Tibial nerve (tissue), 4 donors: Measurements from ENCODE around the gene ADGRG6. TPM values are rescaled to one million over a fixed set of nuclear protein-coding genes. Genes with fewer than 3 reads are reported as not detected.

ENCODE experiments used
- DNase-seq, 2 donors: peaks; one replicate each; pipeline ENCODE4 v3.0.0-alpha.2; 2019; ENCODE audit warnings: low spot score in 2 of 2
- H3K27ac ChIP-seq, 4 donors: fragments of 200-600 bp; sonication (generic) in 3 of 4; one replicate each; pipeline ENCODE4 v1.5.1; 2017 to 2019; ENCODE audit warnings: mild to moderate bottlenecking in 1 of 4
- H3K27me3 ChIP-seq, 2 donors: fragments of 200-600 bp; sonication (generic) in 1 of 2; one replicate each; pipeline versions ENCODE4 v1.5.1 to v1.6.0; 2017 to 2019
- H3K36me3 ChIP-seq, 3 donors: fragments of 200-600 bp; sonication (generic); one replicate each; pipeline ENCODE4 v1.5.1; 2018 to 2019
- H3K4me1 ChIP-seq, 4 donors: fragments of 200-600 bp; sonication (generic) in 3 of 4; one replicate each; pipeline ENCODE4 v1.5.1; 2017 to 2019
- H3K4me3 ChIP-seq, 4 donors: fragments of 200-600 bp; sonication (generic) in 3 of 4; one replicate each; pipeline ENCODE4 v1.5.1; 2017 to 2019; ENCODE audit warnings: mild to moderate bottlenecking in 1 of 4, moderate library complexity in 1 of 4
- H3K9me3 ChIP-seq, 4 donors: fragments of 200-600 bp; sonication (generic) in 3 of 4; one replicate each; pipeline ENCODE4 v1.5.1; 2017 to 2019
- CTCF ChIP-seq, 5 experiments: fragments of 200-600 bp in 3 of 5; fragments of 450-650 bp in 2 of 5; sonication (generic) in 3 of 5; IDR thresholded peaks; one replicate each; pipeline ENCODE4 v1.5.1; 2016 to 2019; ENCODE audit warnings: antibody characterized with exemption in 5 of 5, mild to moderate bottlenecking in 3 of 5, moderate library complexity in 2 of 5
- EP300 ChIP-seq, 2 donors: sonication (generic); formaldehyde crosslinking; IDR thresholded peaks; one replicate each; pipeline ENCODE4 v1.6.1; 2017; ENCODE audit warnings: antibody characterized with exemption in 2 of 2, mild to moderate bottlenecking in 1 of 2
- POLR2A ChIP-seq, 2 donors: fragments of 450-650 bp; IDR thresholded peaks; one replicate each; pipeline ENCODE4 v1.6.1; 2017; ENCODE audit warnings: antibody characterized with exemption in 2 of 2, mild to moderate bottlenecking in 2 of 2, moderate library complexity in 2 of 2
- WGBS, 2 donors: methylation state at CpG; one replicate each; pipeline ENCODE4 v1.1.5; 2018; 5-methylcytosine and 5-hydroxymethylcytosine counted together
- total RNA-seq, 4 donors: library from RNA; depleted of rRNA; stranded (reverse); fragments of >200 nt; gene quantifications; one replicate each; pipeline ENCODE4 v1.1.0, GENCODE V29; 2016

Gene ADGRG6
- total RNA-seq, 4 donors from 2014 or later, result 35.4 to 59.9 (median 39.1) TPM

GRCh38 chr6:142443102-142443501 lies 141.3 kb downstream of the ADGRG6 start:
- no peaks in the 10 kb centered on the region for H3K9me3 ChIP-seq
- no peaks in the 10 kb centered on the region for H3K27me3 ChIP-seq
- H3K4me1 ChIP-seq, result no peaks in the 10 kb centered on the region
- H3K4me3 ChIP-seq, result no peak overlapping the region
- H3K27ac ChIP-seq, result no peak overlapping the region
- peaks cover 0 to 21% (median 0%) of the 10 kb centered on the region in 3 donors for H3K36me3 ChIP-seq
- DNase-seq, result no peak
- TF ChIP-seq CTCF (IDR thresholded peaks at IDR 0.05), result no peak
- no peak for TF ChIP-seq EP300 (IDR thresholded peaks at IDR 0.05)
- no peak for TF ChIP-seq POLR2A (IDR thresholded peaks at IDR 0.05)
- WGBS, 2 donors, result 92 to 95% methylated on average over 2 of the region's 2 CpGs

DNA sequence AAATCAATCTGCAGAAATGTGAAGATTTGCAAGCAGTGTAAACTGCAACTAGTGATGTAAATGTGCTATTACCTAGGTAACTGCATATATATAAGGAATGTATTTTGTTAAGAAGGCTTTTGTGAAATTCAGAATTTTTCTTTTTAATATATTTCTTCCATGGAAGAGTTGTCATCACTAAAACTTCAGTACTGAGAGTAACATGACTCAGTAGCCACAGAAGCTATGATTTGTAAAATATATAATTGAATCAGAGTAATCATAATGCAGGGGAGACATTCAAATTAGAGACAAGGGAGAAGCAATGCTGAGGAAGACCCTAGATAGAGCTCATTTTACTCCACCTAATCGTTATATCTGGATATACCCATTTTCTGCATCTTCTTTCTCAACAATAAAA lies 141.7 kb downstream of the ADGRG6 start:
- WGBS, 2 donors, result 87 to 94% methylated on average over 1 of the region's 1 CpG

GRCh38 chr6:142444376-142444775 lies 142.6 kb downstream of the ADGRG6 start:
- Histone ChIP-seq H3K4me3 (no peak overlapping the region), H3K27me3 (no peaks in the 10 kb centered on the region), H3K4me1 (no peaks in the 10 kb centered on the region), H3K27ac (no peak overlapping the region), H3K36me3 (peaks cover 0 to 26% (median 0%) of the 10 kb centered on the region in 3 donors), H3K9me3 (no peaks in the 10 kb centered on the region)
- WGBS, 2 donors, result 49 to 69% methylated on average over 1 of the region's 1 CpG
- no peak for DNase-seq
- TF ChIP-seq EP300 (IDR thresholded peaks at IDR 0.05) (no peak), POLR2A (IDR thresholded peaks at IDR 0.05) (no peak), CTCF (IDR thresholded peaks at IDR 0.05) (no peak)

More for the DNA sequence above, 141.7 kb downstream of the ADGRG6 start:
- Histone ChIP-seq H3K27ac (no peak overlapping the region), H3K4me3 (no peak overlapping the region), H3K27me3 (no peaks in the 10 kb centered on the region), H3K36me3 (peaks cover 0 to 25% (median 0%) of the 10 kb centered on the region in 3 donors), H3K4me1 (no peaks in the 10 kb centered on the region), H3K9me3 (no peaks in the 10 kb centered on the region)
- DNase-seq, result no peak
- TF ChIP-seq POLR2A (IDR thresholded peaks at IDR 0.05), result no peak
- TF ChIP-seq CTCF (IDR thresholded peaks at IDR 0.05), result no peak
- no peak for TF ChIP-seq EP300 (IDR thresholded peaks at IDR 0.05)

DNA sequence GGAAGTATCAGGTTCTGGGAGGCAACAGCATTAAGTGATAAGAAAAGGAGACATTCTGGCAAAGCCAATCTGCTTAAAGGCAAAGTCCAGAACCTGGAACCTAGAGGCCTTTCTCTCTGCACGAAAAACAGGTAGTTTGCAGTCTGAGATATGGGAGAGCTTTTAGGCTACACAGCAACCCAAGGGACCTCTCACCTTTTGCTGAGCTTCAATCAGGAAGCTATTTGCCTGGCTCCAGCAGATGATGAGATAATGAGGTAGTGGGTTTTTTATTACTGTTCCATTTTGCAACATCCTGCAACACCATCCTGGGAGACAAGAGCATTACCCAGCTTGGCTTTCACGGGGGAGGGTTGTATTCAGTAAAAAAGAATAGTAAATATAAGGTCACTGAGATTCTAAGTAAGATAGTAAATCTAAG lies 143.1 kb downstream of the ADGRG6 start:
- Histone ChIP-seq H3K36me3 (peaks cover 0 to 27% (median 0%) of the 10 kb centered on the region in 3 donors), H3K4me3 (no peak overlapping the region), H3K27me3 (no peaks in the 10 kb centered on the region), H3K9me3 (no peaks in the 10 kb centered on the region), H3K27ac (no peak overlapping the region), H3K4me1 (no peaks in the 10 kb centered on the region)
- DNase-seq, result no peak
- WGBS, 2 donors, result 60 to 73% methylated on average over 2 of the region's 2 CpGs
- TF ChIP-seq POLR2A (IDR thresholded peaks at IDR 0.05) (no peak), EP300 (IDR thresholded peaks at IDR 0.05) (no peak), CTCF (IDR thresholded peaks at IDR 0.05) (no peak)

- peaks cover 0 to 31% (median 0%) of the 10 kb centered on the region in 3 donors for H3K36me3 ChIP-seq
- 69 to 89% methylated on average over 2 of the region's 2 CpGs for WGBS, 2 donors
- TF ChIP-seq EP300 (IDR thresholded peaks at IDR 0.05) (no peak), CTCF (IDR thresholded peaks at IDR 0.05) (no peak), POLR2A (IDR thresholded peaks at IDR 0.05) (no peak)
- H3K9me3 ChIP-seq, result no peaks in the 10 kb centered on the region
- no peaks in the 10 kb centered on the region for H3K4me1 ChIP-seq
- no peak overlapping the region for H3K27ac ChIP-seq
- no peak for DNase-seq
- no peaks in the 10 kb centered on the region for H3K27me3 ChIP-seq
- H3K4me3 ChIP-seq, result no peak overlapping the region
These were observed 144.4 kb downstream of the ADGRG6 start for GRCh38 chr6:142446168-142446567.
